Measurements from ENCODE around the gene ITGAV.
"Not testable (repeated sequence)": the region's sequence is repeated elsewhere in the genome, so short reads cannot be mapped to it uniquely, and the experiment has no call there.

The ITGAV gene

DNA sequence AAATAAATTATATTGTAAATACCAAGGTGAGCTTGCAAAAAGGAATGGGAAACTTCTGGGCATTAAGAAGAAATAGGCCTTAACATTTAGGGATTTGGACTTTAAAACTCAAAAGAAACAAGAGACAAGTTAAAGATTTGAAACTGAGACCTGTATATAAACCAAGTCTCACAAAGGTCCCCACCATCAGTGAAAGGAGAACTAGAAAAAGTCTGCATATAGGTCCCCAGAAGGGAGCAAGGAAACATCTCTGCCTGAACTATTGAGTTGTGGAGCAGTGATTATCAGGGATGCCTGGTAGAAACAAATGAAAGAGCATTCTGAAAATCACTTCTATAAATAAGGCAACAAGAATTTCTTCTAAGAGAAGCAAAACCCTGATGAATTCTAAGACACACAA lies 30.5 kb upstream of the ITGAV start:
- Histone ChIP-seq H3K36me3 (ENCODE audit: insufficient read depth, low read length) (no peaks in the 10 kb centered on the region), H3K27me3 (ENCODE audit: insufficient read depth, low read length) (no peaks in the 10 kb centered on the region), H3K4me3 (ENCODE audit: low read length) (no peak overlapping the region), H3K4me1 (ENCODE audit: insufficient read depth, low read length) (peaks cover 8% of the 10 kb centered on the region; the same call in 1 of the 2 replicates), H3K9me3 (ENCODE audit: insufficient read depth, low read depth, low read length) (peaks cover 5% of the 10 kb centered on the region; the same call in 1 of the 2 replicates), H3K9ac (ENCODE audit: low read depth, low read length) (no peak overlapping the region), H3K27ac (ENCODE audit: low read depth, low read length) (no peak overlapping the region)

DNA sequence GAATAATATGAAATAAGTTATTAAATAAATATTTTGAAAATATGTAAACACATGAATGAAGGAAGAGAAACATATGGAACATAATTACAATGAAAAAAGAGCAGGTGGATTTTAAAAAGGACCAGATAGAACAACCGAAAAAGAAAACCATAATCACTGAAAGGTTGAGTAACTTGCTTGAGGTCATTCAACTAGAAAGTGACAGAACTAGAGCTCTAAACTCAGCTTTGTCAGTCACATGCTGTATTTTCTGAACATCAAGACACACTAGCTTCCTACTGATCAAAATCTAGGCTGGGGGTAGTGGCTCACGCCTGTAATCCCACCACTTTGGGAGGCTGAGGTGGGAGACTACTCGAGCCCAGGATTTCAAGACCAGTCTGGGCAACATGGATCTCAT lies 30.0 kb upstream of the ITGAV start:
- Histone ChIP-seq H3K27me3 (ENCODE audit: insufficient read depth, low read length) (no peaks in the 10 kb centered on the region), H3K9ac (ENCODE audit: low read depth, low read length) (no peak overlapping the region), H3K4me1 (ENCODE audit: insufficient read depth, low read length) (peaks cover 8% of the 10 kb centered on the region; the same call in 1 of the 2 replicates), H3K9me3 (ENCODE audit: insufficient read depth, low read depth, low read length) (peaks cover 5% of the 10 kb centered on the region; the same call in 1 of the 2 replicates), H3K36me3 (ENCODE audit: insufficient read depth, low read length) (no peaks in the 10 kb centered on the region), H3K4me3 (ENCODE audit: low read length) (no peak overlapping the region), H3K27ac (ENCODE audit: low read depth, low read length) (no peak overlapping the region)
- WGBS, result 93% methylated on average over 3 of the region's 3 CpGs

GRCh38 chr2:186560254-186560653 lies 29.6 kb upstream of the ITGAV start:
- no peak overlapping the region for H3K4me3 ChIP-seq (ENCODE audit: low read length)
- H3K27ac ChIP-seq (ENCODE audit: low read depth, low read length), result no peak overlapping the region
- H3K4me1 ChIP-seq (ENCODE audit: insufficient read depth, low read length), result peaks cover 8% of the 10 kb centered on the region; the same call in 1 of the 2 replicates
- 70% methylated on average over 2 of the region's 3 CpGs for whole genome bisulfite sequencing
- no peak overlapping the region for H3K9ac ChIP-seq (ENCODE audit: low read depth, low read length)
- H3K9me3 ChIP-seq (ENCODE audit: insufficient read depth, low read depth, low read length), result peaks cover 5% of the 10 kb centered on the region; the same call in 1 of the 2 replicates
- H3K36me3 ChIP-seq (ENCODE audit: insufficient read depth, low read length), result no peaks in the 10 kb centered on the region
- no peaks in the 10 kb centered on the region for H3K27me3 ChIP-seq (ENCODE audit: insufficient read depth, low read length)

GRCh38 chr2:186561467-186562208 lies 28.2 kb upstream of the ITGAV start:
- peaks cover 5% of the 10 kb centered on the region; the same call in 1 of the 2 replicates for H3K9me3 ChIP-seq (ENCODE audit: insufficient read depth, low read depth, low read length)
- H3K4me1 ChIP-seq (ENCODE audit: insufficient read depth, low read length), result peaks cover 8% of the 10 kb centered on the region; the same call in 1 of the 2 replicates
- WGBS, result 87% methylated on average over 6 of the region's 6 CpGs
- no peaks in the 10 kb centered on the region for H3K36me3 ChIP-seq (ENCODE audit: insufficient read depth, low read length)
- no peaks in the 10 kb centered on the region for H3K27me3 ChIP-seq (ENCODE audit: insufficient read depth, low read length)
- H3K27ac ChIP-seq (ENCODE audit: low read depth, low read length), result no peak overlapping the region
- H3K9ac ChIP-seq (ENCODE audit: low read depth, low read length), result no peak overlapping the region; the same call in 1 of the 2 replicates
- no peak overlapping the region for H3K4me3 ChIP-seq (ENCODE audit: low read length)

DNA sequence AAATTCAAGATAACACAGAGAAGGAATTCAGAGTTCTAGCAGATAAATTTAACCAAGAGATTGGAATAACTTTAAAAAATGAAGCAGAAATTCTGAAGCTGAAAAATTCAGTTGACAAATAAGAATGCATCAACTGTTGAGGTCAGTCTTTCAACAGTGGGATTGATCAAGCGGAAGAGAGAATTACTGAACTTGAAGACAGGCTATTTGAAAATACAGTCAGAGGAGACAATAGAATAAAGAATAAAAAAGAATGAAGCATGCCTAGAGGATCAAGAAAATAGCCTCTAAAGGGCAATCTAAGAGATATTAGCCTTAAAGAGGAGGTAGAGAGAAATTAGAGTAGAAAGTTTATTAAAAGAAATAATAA lies 27.7 kb upstream of the ITGAV start:
- no peaks in the 10 kb centered on the region for H3K27me3 ChIP-seq (ENCODE audit: insufficient read depth, low read length)
- no peak overlapping the region for H3K4me3 ChIP-seq (ENCODE audit: low read length)
- no peak overlapping the region for H3K27ac ChIP-seq (ENCODE audit: low read depth, low read length)
- H3K36me3 ChIP-seq (ENCODE audit: insufficient read depth, low read length), result no peaks in the 10 kb centered on the region
- H3K9me3 ChIP-seq (ENCODE audit: insufficient read depth, low read depth, low read length), result peaks cover 5% of the 10 kb centered on the region; the same call in 1 of the 2 replicates
- H3K4me1 ChIP-seq (ENCODE audit: insufficient read depth, low read length), result peaks cover 8% of the 10 kb centered on the region; the same call in 1 of the 2 replicates
- H3K9ac ChIP-seq (ENCODE audit: low read depth, low read length), result no peak overlapping the region
- WGBS, result 93% methylated on average over 1 of the region's 1 CpG

DNA sequence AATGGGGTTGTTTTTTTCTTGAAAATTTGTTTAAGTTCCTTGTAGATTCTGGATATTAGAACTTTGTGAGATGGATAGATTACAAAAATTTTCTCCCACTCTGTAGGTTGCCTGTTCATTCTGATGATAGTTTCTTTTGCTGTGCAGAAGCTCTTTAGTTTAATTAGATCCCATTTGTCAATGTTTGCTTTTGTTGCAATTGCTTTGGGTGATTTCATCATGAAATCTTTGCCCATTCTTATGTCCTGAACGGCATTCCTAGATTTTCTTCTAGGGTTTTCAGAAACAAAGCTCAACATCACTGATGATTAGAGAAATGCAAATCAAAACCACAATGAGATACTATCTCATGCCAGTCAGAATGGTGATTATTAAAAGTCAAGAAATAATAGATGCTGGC lies 21.3 kb upstream of the ITGAV start:
- not testable (repeated sequence) for H3K36me3 ChIP-seq (ENCODE audit: insufficient read depth, low read length); H3K27ac ChIP-seq (ENCODE audit: low read depth, low read length); H3K4me3 ChIP-seq (ENCODE audit: low read length); H3K9ac ChIP-seq (ENCODE audit: low read depth, low read length); H3K27me3 ChIP-seq (ENCODE audit: insufficient read depth, low read length); H3K9me3 ChIP-seq (ENCODE audit: insufficient read depth, low read depth, low read length)
- 94% methylated on average over 1 of the region's 1 CpG for WGBS
- H3K4me1 ChIP-seq (ENCODE audit: insufficient read depth, low read length), result peaks cover 16% of the 10 kb centered on the region

- H3K4me3 ChIP-seq (ENCODE audit: low read length); H3K27ac ChIP-seq (ENCODE audit: low read depth, low read length); H3K9ac ChIP-seq (ENCODE audit: low read depth, low read length); H3K27me3 ChIP-seq (ENCODE audit: insufficient read depth, low read length); H3K9me3 ChIP-seq (ENCODE audit: insufficient read depth, low read depth, low read length); H3K36me3 ChIP-seq (ENCODE audit: insufficient read depth, low read length): not testable (repeated sequence)
- H3K4me1 ChIP-seq (ENCODE audit: insufficient read depth, low read length), result peaks cover 16% of the 10 kb centered on the region
- WGBS, result 73% methylated on average over 1 of the region's 1 CpG
Observed at GRCh38 chr2:186569127-186569526, 20.7 kb upstream of the ITGAV start.

- Histone ChIP-seq H3K27me3 (ENCODE audit: insufficient read depth, low read length) (no peaks in the 10 kb centered on the region), H3K9ac (ENCODE audit: low read depth, low read length) (0 out of 2 replicates have a peak overlapping the region, but pooled peaks have one; percentile 7), H3K36me3 (ENCODE audit: insufficient read depth, low read length) (no peaks in the 10 kb centered on the region), H3K27ac (ENCODE audit: low read depth, low read length) (no peak overlapping the region; the same call in 1 of the 2 replicates), H3K9me3 (ENCODE audit: insufficient read depth, low read depth, low read length) (no peaks in the 10 kb centered on the region), H3K4me3 (ENCODE audit: low read length) (no peak overlapping the region), H3K4me1 (ENCODE audit: insufficient read depth, low read length) (peaks cover 19% of the 10 kb centered on the region)
- WGBS, result 78% methylated on average over 2 of the region's 2 CpGs
Observed at GRCh38 chr2:186569897-186570296, 20.0 kb upstream of the ITGAV start.

DNA sequence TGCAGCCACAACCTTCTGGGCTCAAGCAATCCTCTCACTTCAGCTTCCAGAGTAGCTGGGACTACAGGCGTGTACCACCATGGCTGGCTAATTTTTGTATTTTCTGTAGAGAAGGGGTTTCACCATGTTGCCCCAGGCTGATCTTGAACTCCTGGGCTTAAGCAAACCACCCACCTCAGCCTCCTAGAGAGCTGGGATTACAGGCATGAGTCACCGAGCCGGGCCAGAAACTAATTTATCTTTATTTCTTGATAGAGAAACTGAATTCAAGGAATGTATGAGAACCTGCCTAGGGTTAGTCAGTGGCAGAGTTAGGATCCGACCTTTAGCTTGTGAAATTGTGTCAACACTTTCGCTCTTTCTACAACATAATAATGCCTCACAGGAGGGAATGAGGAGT lies 19.3 kb upstream of the ITGAV start:
- 0 out of 2 replicates have a peak overlapping the region, but pooled peaks have one; percentile 7 for H3K9ac ChIP-seq (ENCODE audit: low read depth, low read length)
- WGBS, result 56% methylated on average over 2 of the region's 5 CpGs

GRCh38 chr2:186572705-186573104 lies 17.2 kb upstream of the ITGAV start:
- no peak overlapping the region for H3K9ac ChIP-seq (ENCODE audit: low read depth, low read length)
- 85% methylated on average over 5 of the region's 5 CpGs for WGBS
- no peak overlapping the region for H3K4me3 ChIP-seq (ENCODE audit: low read length)
- H3K9me3 ChIP-seq (ENCODE audit: insufficient read depth, low read depth, low read length), result no peaks in the 10 kb centered on the region
- H3K27me3 ChIP-seq (ENCODE audit: insufficient read depth, low read length), result no peaks in the 10 kb centered on the region
- no peaks in the 10 kb centered on the region for H3K36me3 ChIP-seq (ENCODE audit: insufficient read depth, low read length)
- H3K27ac ChIP-seq (ENCODE audit: low read depth, low read length), result no peak overlapping the region
- peaks cover 25% of the 10 kb centered on the region for H3K4me1 ChIP-seq (ENCODE audit: insufficient read depth, low read length)

More for the DNA sequence above, 19.3 kb upstream of the ITGAV start:
- Histone ChIP-seq H3K27me3 (ENCODE audit: insufficient read depth, low read length) (no peaks in the 10 kb centered on the region), H3K27ac (ENCODE audit: low read depth, low read length) (peak overlapping the region; percentile 11; the same call in 1 of the 2 replicates), H3K9me3 (ENCODE audit: insufficient read depth, low read depth, low read length) (no peaks in the 10 kb centered on the region), H3K4me1 (ENCODE audit: insufficient read depth, low read length) (peaks cover 24% of the 10 kb centered on the region), H3K4me3 (ENCODE audit: low read length) (no peak overlapping the region), H3K36me3 (ENCODE audit: insufficient read depth, low read length) (no peaks in the 10 kb centered on the region)

DNA sequence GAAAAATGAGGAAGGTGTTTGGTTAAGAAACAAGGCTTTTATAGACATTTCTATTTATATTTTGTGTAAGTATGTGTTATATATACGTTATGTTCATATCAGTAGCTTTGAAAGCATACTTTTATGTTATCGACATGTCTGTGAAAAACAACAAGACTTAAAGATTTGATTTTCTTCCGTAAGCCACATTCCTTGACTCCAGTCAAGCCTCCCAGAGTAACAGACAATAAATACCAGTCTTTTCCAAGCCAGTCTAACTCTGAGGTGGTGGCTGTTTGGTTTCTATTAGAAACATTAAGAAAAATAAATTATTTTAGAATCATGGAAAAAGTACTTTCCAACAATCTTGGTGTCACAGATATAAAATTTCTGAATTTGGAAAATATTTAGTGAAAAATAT lies 16.3 kb upstream of the ITGAV start:
- no peaks in the 10 kb centered on the region for H3K27me3 ChIP-seq (ENCODE audit: insufficient read depth, low read length)
- H3K9me3 ChIP-seq (ENCODE audit: insufficient read depth, low read depth, low read length), result no peaks in the 10 kb centered on the region
- no peak overlapping the region for H3K9ac ChIP-seq (ENCODE audit: low read depth, low read length)
- no peak overlapping the region for H3K4me3 ChIP-seq (ENCODE audit: low read length)
- H3K4me1 ChIP-seq (ENCODE audit: insufficient read depth, low read length), result peaks cover 25% of the 10 kb centered on the region
- no peaks in the 10 kb centered on the region for H3K36me3 ChIP-seq (ENCODE audit: insufficient read depth, low read length)
- H3K27ac ChIP-seq (ENCODE audit: low read depth, low read length), result no peak overlapping the region
- WGBS, result 92% methylated on average over 2 of the region's 3 CpGs
